HAP-1 (cell line): ENCODE data around the gene SLK.

ENCODE experiments used
- DNase-seq, 2 experiments: peaks; one replicate each; pipeline ENCODE4 v3.0.0-alpha.2; 2016 to 2020; ENCODE audit warnings: low spot score in 2 of 2
- H3K27me3 ChIP-seq: fragments of 250-450 bp; sonication (Bioruptor Pico); 2 replicates; pipeline ENCODE4 v1.5.1; 2020; ENCODE audit warnings: low read depth, mild to moderate bottlenecking, moderate library complexity
- H3K36me3 ChIP-seq: fragments of 250-450 bp; sonication (Bioruptor Pico); replicated peaks from 2 replicates; pipeline ENCODE4 v1.5.1; 2020; ENCODE audit warnings: mild to moderate bottlenecking
- H3K4me1 ChIP-seq: fragments of 250-450 bp; sonication (Bioruptor Pico); 2 replicates; pipeline ENCODE4 v1.5.1; 2020; ENCODE audit warnings: mild to moderate bottlenecking
- H3K4me3 ChIP-seq: fragments of 250-450 bp; sonication (Bioruptor Pico); 2 replicates; pipeline ENCODE4 v1.5.1; 2020; ENCODE audit warnings: mild to moderate bottlenecking, moderate library complexity
- H3K9me3 ChIP-seq: fragments of 250-450 bp; sonication (Bioruptor Pico); 2 replicates; pipeline ENCODE4 v1.5.1; 2020; ENCODE audit warnings: mild to moderate bottlenecking, moderate library complexity
- in situ Hi-C: fragments of 300-500 bp; cut with MboI; formaldehyde crosslinking; loops from 3 replicates; pipeline ENCODE4 v1.14.3; 2020; ENCODE audit warnings: low sequenced_read_pairs, inconsistent platforms, mixed read lengths

SLK gene

GRCh38 chr10:104069613-104070012 is 102.7 kb downstream of the SLK start:
- peaks cover 16% of the 10 kb centered on the region for H3K4me1 ChIP-seq
- H3K27me3 ChIP-seq, result peaks cover 14% of the 10 kb centered on the region
- in situ Hi-C loops, result no loop called here
- no peaks in the 10 kb centered on the region for H3K36me3 ChIP-seq
- DNase-seq, result no peak
- H3K9me3 ChIP-seq, result no peaks in the 10 kb centered on the region
- no peak overlapping the region for H3K4me3 ChIP-seq

- in situ Hi-C loops, result no loop called here
These were observed 105.8 kb downstream of the SLK start for GRCh38 chr10:104072786-104073185.

GRCh38 chr10:104074505-104074904 is 107.6 kb downstream of the SLK start:
- H3K27me3 ChIP-seq, result peaks cover 34% of the 10 kb centered on the region
- no peak overlapping the region for H3K4me3 ChIP-seq
- no peaks in the 10 kb centered on the region for H3K9me3 ChIP-seq
- H3K36me3 ChIP-seq, result no peaks in the 10 kb centered on the region
- peaks cover 9% of the 10 kb centered on the region for H3K4me1 ChIP-seq
- in situ Hi-C loops, result no loop called here
- no peak for DNase-seq

More at GRCh38 chr10:104072786-104073185, 105.8 kb downstream of the SLK start:
- Histone ChIP-seq H3K36me3 (no peaks in the 10 kb centered on the region), H3K9me3 (no peaks in the 10 kb centered on the region), H3K4me3 (no peak overlapping the region), H3K4me1 (peaks cover 11% of the 10 kb centered on the region), H3K27me3 (peaks cover 28% of the 10 kb centered on the region)
- no peak for DNase-seq

GRCh38 chr10:104076743-104077160 is 109.8 kb downstream of the SLK start:
- Histone ChIP-seq H3K27me3 (peaks cover 34% of the 10 kb centered on the region), H3K4me1 (peaks cover 20% of the 10 kb centered on the region), H3K4me3 (no peak overlapping the region), H3K9me3 (no peaks in the 10 kb centered on the region), H3K36me3 (no peaks in the 10 kb centered on the region)
- peak; percentile 92 for DNase-seq
- in situ Hi-C loops, result no loop called here

- Histone ChIP-seq H3K9me3 (no peaks in the 10 kb centered on the region), H3K4me3 (no peak overlapping the region), H3K4me1 (peaks cover 25% of the 10 kb centered on the region), H3K27me3 (peaks cover 34% of the 10 kb centered on the region), H3K36me3 (no peaks in the 10 kb centered on the region)
- in situ Hi-C loops, result no loop called here
- peak in 1 of 2 experiments; percentile 39 for DNase-seq
These were observed 110.3 kb downstream of the SLK start for GRCh38 chr10:104077247-104077646.

GRCh38 chr10:104077663-104078151 is 110.8 kb downstream of the SLK start:
- DNase-seq, result no peak
- Histone ChIP-seq H3K9me3 (no peaks in the 10 kb centered on the region), H3K4me3 (no peak overlapping the region), H3K27me3 (peaks cover 33% of the 10 kb centered on the region), H3K4me1 (peaks cover 28% of the 10 kb centered on the region), H3K36me3 (no peaks in the 10 kb centered on the region)
- in situ Hi-C loops, result no loop called here
